HCT116 (cell line): ENCODE results near the gene WSCD2.

Source experiments
- CTCF ChIP-seq, 3 experiments: fragments of 200-600 bp in 1 of 3; sonication (generic) in 1 of 3; IDR thresholded peaks in 2 of 3; conservative IDR thresholded peaks in 1 of 3; 2 replicates each; pipeline ENCODE4 v1.5.1; 2012 to 2017; ENCODE audit warnings: low read depth in 2 of 3, low read length in 2 of 3, antibody characterized with exemption in 1 of 3, borderline replicate concordance in 1 of 3, control low read depth in 1 of 3, mild to moderate bottlenecking in 1 of 3, mixed read lengths in 1 of 3, mixed run types in 1 of 3, moderate library complexity in 1 of 3; ENCODE audit not compliant: insufficient read depth in 1 of 3
- POLR2A ChIP-seq: IDR thresholded peaks from 2 replicates; pipeline ENCODE4 v1.7.0; 2011; ENCODE audit warnings: borderline replicate concordance; ENCODE audit not compliant: insufficient read depth, insufficient read length; ENCODE audit errors: extremely low read depth

GRCh38 chr12:108099778-108100489, 29.2 kb upstream of the WSCD2 start:
- no peak for TF ChIP-seq POLR2A
- no peak for TF ChIP-seq CTCF (IDR thresholded peaks at IDR 0.05 in 2 of 3, conservative IDR thresholded peaks at IDR 0.05 in 1 of 3; ENCODE audit: borderline replicate concordance in 1 of 3, insufficient read depth in 1 of 3, low read depth in 2 of 3, low read length in 2 of 3)
